ENCODE measurements around the gene ILRUN.

DNA sequence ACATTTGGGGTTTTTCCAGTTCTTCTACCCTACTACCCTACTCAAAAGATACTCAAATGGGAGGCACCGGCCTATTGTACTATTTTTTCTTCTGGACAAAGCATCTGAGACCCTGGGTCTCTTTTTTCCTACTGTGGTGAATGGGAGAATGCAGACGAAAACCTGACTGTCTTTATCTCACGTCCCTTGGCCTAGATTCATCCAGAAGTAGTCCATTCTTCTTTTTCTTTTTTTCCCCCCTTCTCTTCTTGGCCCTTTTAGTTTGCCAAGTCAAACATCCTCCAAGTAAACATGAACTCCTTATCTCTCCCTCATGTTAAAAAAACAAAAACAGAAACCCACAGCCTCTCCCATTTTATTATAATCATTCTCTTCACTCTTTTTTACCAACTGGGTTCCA lies 8.7 kb upstream of the ILRUN start:
- TF ChIP-seq POLR2A (IDR thresholded peaks at IDR 0.05; ENCODE audit: extremely low read depth, insufficient read length) (no peak), MYC (IDR thresholded peaks at IDR 0.05; ENCODE audit: low read depth, low read length) (no peak)
- TF ChIP-seq, protein P1, sequence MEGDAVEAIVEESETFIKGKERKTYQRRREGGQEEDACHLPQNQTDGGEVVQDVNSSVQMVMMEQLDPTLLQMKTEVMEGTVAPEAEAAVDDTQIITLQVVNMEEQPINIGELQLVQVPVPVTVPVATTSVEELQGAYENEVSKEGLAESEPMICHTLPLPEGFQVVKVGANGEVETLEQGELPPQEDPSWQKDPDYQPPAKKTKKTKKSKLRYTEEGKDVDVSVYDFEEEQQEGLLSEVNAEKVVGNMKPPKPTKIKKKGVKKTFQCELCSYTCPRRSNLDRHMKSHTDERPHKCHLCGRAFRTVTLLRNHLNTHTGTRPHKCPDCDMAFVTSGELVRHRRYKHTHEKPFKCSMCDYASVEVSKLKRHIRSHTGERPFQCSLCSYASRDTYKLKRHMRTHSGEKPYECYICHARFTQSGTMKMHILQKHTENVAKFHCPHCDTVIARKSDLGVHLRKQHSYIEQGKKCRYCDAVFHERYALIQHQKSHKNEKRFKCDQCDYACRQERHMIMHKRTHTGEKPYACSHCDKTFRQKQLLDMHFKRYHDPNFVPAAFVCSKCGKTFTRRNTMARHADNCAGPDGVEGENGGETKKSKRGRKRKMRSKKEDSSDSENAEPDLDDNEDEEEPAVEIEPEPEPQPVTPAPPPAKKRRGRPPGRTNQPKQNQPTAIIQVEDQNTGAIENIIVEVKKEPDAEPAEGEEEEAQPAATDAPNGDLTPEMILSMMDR (IDR thresholded peaks at IDR 0.05; ENCODE audit: low read depth, low read length), result no peak
- TF ChIP-seq, protein P2, sequence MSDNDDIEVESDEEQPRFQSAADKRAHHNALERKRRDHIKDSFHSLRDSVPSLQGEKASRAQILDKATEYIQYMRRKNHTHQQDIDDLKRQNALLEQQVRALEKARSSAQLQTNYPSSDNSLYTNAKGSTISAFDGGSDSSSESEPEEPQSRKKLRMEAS (IDR thresholded peaks at IDR 0.05; ENCODE audit: low read depth, low read length), result no peak

Data from NB4 (cell line).